HG03066 (cell line): ENCODE measurements around the gene CFDP1.
"Not testable (repeated sequence)": the region's sequence is repeated elsewhere in the genome, so short reads cannot be mapped to it uniquely, and the experiment has no call there.

Experiments used
- ATAC-seq: cut with Tn5 transposase; IDR thresholded peaks from one replicate; pipeline ENCODE4 v1.9.1; 2021; ENCODE audit warnings: low read depth; ENCODE audit not compliant: unreplicated experiment

CFDP1 gene

DNA sequence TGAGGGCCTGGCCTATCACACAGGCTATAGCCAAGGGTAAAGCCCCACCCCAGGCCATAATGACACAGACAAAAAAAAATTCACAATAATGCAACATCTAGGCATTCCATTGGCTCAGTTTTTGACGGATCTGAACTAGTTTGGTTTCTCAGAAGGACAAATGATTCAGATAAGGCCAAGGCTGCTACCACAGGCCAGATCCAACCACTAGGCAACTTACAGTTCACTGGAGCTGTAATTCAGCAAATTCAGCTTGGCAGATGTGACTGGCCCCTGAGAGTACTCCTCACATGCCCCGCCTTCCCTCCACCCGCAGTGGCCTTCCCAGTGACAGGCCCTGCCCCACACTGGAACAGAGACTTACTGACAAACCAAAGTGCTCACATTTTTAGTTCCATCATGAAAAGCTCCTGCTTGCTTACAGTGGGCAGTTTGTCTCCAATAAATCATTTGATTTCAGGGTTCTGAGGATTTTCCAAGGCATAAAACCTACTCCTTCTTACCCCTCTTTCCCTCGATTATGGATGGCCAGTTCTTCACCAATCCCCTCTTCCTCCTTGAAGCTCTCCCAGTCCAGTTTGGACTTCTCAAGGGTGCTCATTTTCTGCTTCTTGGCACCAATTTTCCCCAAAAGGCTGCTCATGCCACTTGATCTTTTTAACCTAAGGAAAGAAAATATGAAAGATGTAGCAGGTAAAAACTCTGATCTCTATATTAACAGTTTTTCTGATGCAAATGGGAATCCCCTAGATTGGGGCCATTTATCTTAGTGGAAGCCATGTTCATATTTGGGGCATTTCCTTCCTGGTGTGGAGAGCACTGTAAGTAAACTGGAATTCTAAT is 128.6 kb downstream of the CFDP1 start:
- no peak for ATAC-seq

DNA sequence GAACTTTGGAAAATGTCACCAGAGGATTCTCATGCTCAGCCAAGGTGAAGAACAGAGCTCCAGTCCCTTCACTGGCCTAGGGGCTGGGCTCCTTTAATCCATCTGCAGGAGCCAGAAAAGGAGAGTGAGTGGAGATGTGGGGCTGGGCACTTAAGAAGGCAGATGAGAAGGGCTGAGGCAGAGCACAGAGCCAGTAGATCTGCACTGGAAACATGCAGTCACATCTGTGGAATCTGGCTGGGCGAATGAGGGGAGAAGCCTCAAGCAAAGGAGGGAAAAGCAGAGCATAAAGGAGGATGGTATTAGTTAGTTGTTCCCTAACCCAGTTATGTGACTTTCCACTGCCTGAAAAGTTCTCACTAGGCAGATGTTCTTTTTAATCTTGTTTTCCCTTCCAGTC is 131.5 kb downstream of the CFDP1 start:
- ATAC-seq, result no peak

DNA sequence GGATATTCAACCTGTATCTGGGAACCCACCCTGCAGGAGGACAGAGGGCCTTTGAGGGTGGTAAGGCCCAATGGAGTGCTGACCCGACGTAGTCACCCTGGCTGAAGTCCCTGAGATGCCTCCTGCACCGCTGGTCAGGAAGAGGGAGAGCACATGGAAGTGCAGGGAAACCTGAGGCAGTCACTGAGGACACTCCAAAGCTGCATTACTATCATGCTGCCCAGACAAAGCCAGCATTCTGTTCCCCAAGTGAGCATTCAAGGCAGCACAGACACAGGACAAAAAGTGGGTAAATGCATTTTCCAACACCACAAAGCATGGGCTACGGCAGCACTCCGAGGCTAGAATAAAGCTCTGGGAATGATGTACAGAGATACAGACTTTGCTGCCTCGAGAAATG is 135.0 kb downstream of the CFDP1 start:
- ATAC-seq, result no peak

DNA sequence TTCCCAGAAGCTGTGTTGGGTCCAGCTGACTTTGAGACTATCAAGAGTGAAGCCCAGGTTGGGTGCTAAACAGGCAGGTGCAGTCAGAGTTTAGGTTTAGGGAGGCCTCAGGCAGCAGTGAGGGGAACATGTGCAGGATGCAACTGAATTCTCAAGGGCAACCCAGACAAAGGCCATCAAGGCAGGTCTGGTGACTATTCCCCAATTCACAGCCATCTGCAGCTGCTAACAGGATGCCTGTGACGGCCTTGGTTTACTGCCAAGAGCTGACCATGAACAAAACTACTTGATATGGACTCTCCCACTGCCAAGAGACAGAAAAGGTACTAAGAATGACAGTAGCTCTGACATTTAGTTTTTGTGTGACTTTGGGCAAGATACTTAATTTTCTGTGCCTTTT is 136.7 kb downstream of the CFDP1 start:
- no peak for ATAC-seq

DNA sequence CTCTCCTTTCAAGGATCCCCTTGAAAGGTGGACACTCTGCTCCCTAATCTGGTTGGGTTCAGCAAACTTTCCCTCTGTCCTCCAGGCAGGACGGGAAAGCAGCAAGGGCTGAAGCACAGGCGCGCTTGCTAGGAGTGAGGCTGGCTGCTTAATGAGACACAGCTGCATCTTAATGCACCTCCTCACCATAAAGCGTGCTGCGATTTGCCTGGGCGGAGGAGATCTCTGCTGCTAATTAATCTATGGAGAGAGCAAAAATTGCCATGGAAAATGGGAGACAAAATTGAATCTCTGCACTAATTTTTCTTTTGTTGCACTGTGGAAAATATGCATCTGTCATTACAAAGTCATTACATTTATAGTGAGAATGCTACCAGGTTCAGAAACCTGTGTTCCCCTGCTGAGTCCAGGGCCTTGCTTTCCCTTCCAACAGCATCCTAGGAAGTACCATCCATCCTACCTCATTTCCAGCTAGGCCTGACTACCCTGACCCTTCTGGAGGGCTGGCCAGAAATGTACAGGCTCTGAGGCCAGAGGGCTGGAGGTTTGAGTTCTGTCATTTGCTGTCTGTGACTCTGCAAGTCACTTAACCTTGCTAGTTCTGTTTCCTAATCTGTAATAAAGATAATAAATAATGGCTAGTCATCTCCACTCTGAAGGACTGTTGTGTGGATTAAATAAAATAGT is 138.4 kb downstream of the CFDP1 start:
- no peak for ATAC-seq

DNA sequence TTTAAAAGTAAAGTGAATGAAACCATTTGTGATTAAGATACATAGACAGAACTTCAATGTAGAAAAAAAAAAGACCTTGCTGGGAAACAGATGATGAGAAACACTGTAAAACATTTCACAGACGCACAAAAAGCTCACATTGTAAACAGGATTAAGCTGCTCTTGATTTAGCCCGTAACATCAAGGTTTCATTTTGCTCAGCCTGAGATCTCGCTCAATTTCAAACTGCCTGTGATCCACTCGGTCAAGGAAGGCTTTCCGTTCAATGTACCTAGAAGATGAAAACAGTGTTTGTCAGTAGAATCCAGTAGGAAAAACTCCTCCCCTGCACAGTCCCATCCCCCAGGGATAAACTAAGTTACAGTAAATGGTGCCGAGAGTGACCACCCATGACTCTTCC is 139.5 kb downstream of the CFDP1 start:
- ATAC-seq, result no peak

DNA sequence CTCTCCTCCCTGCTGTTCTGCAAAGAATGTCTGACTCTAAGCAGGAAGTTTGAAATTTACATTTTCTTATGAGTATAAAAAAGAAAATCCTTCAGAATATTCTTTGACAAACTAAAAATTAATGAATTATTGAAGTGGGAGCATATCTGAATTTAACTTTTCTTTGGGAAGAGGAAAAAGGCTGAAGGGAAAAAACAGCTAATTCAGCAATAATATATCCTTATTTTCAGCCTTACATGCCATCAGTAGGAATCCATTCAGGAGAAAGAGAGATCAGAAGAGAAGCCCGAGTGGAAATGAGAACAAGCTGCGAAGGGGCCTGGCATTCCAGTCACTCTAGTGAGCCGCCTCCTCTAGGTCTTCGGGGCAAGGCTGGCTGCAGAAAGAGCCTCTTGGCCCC is 140.1 kb downstream of the CFDP1 start:
- no peak for ATAC-seq

DNA sequence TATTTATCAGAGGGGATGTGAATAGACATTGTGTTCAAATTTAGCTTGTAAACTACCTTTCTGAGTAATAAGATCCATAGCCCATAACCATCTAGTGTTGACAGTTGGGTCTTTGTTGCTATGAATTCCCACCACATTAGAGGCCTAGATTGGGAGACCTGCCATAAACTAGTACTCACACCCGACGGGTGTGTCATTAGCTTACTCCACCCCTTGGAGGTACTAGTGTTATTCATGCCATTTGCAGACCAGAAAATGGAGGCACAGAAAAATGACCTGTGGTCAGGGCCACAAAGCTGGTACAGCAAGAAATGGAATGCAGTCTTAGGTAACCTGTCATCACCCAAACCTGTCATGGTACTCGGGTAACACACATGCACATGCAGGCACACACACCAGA is 140.6 kb downstream of the CFDP1 start:
- ATAC-seq, result no peak

DNA sequence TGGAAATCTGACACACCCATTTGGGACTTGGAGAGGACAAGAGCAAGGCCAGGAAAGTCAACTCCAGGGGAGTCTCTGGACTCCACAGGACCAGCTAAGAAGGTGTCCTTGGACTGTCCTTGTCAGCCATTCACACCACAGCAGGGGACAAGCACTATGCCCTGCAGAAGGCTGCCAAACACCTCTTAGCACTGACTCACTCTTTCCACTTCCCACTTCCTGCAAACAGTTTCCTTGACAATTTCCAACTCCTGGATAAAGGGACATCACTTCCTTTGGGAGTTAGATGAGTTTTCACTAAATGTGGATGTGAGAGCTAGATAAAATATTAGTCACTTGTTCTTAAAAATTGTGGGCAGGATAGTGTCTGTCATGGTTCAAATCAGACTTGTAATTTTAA is 144.1 kb downstream of the CFDP1 start:
- no peak for ATAC-seq

DNA sequence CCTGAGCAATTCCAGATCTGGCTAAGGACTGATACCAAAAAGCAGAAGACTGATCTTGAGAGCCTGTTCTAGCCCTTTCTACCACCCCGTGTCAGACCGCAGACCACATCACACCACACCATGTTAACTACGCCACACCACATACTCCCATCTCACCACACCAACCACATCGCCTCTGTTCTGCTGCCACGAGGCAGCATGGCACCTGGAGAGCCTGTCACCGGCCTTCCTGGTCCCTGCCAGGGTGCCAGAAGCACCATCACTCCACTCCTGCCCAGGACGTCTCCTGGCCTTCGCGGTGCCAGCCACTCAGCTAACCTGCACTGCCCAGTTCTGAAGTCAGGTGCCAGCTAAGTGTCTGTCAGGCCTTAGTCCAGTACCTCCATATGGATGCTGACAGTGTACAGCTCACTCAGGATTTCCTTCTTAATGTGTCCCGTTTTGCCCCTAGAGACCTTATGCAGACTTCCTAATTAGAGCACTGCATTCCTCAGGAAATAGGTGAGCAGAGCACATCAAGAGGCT is 144.6 kb downstream of the CFDP1 start:
- no peak for ATAC-seq

DNA sequence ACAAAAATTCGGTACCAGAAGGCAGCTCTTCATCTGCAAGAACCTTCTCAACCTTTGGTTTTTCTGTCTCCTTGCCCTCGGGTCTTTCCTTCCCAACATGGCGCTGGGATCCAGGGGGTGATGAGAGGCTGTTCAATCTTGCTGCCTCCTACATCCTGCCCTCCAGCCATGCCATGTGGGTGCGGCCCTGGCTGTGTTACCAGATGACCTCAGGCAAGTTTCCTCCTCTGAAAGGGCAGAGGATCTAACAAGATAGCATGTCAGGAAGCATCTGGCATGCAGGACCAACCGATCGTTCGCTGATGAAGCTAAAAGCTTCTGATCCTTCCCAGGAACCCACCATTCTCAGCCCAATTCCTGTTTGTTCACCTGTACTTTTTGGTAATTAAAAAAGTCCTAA is 145.1 kb downstream of the CFDP1 start:
- ATAC-seq, result no peak

DNA sequence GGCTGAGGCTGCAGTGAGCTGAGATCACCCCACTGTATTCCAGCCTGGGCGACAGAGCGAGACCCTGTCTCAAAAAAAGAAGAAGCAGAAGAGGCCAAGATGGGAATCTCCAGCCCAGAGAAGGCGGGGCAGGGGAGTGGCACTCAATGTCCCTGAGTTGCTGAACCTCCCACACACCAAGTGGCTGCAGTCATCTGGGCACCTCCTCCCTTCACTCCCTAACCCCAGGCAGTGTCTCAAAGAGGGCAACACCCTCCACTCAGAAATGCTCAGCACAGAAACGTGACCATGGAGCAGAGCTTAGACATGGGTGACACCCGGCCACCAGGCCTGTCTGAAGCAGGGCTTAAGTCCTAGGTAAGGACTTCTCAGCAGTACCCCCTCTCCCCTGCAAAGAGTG is 145.6 kb downstream of the CFDP1 start:
- ATAC-seq, result no peak

DNA sequence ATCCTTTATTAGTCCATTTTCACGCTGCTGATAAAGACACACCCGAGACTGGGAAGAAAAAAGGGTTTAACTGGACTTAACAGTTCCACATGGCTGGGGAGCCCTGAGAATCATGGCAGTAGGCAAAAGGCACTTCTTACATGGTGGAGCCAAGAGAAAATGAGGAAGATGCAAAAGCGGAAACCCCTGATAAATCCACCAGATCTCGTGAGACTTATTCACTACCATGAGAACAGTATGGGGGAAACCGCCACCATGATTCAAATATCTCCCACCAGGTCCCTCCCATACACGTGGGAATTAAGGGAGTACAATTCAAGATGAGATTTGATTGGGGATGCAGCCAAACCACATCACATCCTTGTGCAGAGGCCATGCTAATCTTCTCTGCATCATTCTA is 146.9 kb downstream of the CFDP1 start:
- ATAC-seq, result no peak

DNA sequence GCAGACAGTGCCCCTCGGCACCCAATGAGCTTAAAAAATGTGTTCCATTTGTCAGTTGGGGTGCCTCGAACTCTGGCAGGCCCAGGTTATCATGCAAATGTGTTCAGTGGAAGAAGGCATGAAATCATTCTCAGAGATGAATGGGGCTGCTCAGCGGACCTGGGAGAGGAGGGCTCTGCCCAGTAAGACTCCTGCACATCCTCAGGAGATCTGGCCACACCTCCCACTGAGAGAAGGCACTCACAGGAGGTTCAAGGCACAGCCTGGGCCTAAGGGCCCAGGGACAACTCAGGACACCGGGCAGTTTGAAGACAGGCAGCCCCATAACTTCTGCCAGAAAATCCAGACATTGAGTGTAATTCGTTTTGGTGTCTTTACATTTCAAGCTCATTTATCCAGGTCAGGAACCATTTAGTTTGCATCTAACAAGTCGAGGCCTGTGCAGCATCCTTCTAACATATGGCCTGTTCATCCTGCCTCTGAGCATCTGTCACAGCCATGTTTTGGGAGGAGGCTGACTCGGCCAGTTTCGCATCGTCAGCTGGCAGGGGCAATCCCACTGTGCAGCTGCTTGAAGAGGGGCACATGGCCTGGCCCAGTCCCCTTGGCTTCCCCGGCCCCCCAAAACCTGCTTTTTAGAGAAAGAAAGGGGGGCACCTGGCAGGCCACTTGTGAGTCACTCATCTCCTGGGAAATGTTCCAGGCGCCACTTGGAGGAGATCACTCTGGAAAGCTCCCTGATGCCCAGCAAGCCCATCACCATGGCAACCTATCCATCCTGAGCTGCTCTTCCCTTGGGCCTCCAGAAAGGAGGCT is 150.6 kb downstream of the CFDP1 start:
- ATAC-seq, result no peak

DNA sequence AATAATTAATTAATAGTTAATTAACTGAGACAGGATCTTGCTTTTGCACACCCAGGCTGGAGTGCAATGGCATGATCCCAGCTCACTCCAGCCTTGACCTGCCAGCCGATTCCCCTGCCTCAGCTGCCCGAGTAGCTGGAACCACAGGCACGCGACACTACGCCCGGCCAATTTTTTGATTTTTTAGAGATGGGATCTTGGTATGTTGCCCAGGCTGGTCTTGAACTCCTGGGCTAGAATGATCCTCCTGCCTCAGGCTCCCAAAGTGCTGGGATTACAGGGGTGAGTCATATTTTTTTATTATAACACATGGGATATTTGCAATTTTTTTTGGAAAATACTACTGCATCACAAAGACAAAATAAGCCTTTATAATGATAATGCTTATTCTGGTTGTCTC is 151.5 kb downstream of the CFDP1 start:
- ATAC-seq, result no peak

DNA sequence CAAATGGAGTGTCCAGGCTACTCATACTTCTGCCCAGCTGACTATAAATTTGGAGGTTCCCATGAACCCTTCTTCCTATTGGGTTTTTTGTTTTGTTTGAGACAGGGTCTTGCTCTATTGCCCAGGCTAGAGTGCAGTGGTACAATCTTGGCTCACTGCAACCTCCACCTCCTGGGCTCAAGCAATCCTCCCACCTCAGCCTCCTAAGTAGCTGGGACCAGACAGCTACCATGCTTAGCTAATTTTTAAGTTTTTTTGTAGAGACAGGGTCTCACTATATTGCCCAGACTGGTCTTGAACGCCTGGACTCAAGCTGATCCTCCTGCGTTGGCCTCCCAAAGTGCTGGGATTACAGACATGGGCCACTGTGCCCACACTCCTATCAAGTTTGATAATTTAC is 152.3 kb downstream of the CFDP1 start:
- ATAC-seq, result not testable (repeated sequence)

DNA sequence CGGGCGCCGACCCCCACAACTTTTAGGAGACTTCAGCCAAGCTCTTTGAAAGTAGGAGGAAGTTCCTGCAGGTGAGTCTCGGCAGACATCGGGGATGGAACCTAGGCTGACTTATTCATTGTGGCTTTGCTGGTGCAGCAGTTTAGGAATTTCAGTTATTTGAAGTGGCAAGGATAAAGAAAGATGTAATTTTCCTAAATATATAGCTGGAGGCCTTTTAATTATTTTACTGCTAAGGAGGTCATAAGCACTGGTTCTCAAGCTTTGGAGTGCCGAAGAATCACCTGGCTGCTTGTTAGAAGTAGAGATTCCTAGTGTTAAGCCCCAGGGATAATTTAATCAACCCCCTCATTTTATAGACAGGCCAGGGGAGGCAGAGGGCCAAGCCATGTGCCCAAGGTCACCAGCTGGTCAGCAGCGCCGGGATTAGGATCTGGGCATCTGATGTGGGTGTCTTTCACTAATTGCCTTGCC is 152.9 kb downstream of the CFDP1 start:
- no peak for ATAC-seq

DNA sequence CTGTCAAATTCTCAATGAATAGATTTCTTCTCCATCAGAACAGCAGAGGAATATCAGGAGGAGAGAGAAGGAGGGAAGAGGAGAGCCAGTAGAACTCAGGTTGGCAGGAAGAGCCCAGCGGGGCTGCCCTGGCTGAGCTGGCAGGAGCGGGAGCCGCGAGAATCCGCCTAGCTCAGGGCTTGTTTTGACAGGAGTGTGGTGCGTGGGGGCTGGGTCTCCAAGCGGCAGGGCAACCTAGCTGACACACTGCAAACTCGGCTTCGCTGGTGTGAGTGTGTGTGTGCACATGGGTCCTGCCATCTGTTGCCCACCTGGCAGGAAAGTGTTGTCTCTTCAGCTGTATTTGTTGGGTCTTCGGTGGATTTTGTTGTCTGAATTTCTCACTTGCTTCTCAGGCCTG is 154.0 kb downstream of the CFDP1 start:
- ATAC-seq, result no peak

DNA sequence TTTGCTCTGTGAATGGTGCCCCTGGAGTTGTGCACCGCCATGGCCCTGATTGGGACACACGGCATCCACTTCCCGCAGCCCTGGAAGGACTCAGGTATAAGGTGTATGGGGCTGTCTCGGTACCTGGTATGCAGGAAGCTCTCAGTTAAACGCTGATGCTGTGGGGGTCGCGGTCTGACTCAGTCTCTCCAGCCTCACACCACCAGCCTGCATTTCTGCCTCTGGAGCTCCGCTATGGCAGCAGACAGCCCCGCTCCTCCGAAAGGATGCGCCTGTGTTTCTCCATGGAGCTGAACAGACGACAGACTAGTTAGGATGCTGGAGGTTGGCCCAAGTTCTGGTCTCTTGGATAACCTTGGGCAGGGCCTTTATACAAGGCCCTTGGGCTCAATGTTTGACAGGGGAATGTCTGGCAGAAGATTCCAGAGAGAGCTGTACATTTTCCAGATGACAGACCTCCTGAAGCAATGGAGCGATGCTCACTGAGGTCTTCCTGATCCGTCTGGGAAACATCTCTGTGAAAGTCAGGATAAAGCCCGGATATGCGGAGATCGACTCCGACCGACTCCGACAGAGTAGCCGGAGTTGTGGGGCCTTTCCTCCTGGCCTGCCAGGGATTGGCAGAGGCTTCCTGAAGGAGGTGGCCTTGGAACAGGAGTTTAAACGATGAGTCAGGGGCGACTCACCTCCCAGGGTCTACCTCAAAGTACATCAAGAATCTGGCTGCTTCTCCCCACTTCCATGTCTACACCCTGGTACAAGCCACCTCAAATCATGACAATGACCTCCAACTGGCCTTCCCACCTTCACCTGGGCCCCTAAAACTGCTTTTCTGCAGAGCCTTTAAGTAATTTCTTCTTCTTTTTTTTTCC is 160.0 kb downstream of the CFDP1 start:
- ATAC-seq, result no peak

DNA sequence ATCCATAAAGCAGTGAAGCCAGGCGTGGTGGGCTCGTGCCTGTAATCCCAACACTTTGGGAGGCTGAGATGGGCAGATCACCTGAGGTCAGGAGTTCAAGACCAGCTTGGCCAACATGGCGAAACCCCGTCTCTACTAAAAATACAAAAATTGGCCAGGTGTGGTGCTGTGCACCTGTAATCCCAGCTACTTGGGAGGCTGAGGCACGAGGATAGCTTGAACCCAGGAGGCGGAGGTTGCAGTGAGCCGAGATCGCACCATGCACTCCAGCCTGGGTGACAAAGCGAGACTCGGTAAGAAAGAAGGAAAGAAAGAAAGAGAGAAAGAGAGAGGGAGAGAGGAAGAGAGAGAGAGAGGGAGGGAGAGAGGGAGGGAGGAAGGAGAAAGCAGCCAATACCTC is 160.7 kb downstream of the CFDP1 start:
- not testable (repeated sequence) for ATAC-seq
